ENCODE results near the gene INPP5F.

DNA sequence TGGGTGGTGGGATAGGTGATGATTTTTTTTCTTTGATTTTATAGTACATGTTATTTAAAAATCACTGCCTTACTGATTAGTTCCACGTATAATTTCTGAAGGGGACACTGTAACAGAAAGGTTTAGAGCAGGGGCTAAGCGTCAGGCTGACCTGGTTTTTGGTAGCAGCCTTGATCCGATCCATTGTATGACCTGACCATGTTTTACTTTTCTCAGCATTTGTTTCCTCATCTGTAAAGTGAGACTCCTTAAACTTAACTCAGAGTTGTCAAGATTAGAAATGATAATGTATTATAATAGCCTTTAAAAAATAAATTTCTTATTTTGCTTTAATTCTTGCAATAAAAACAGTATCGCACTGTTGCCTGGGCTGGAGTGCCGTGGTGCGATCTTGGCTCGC is 23.6 kb downstream of the INPP5F start:
- TF ChIP-seq, protein P1, sequence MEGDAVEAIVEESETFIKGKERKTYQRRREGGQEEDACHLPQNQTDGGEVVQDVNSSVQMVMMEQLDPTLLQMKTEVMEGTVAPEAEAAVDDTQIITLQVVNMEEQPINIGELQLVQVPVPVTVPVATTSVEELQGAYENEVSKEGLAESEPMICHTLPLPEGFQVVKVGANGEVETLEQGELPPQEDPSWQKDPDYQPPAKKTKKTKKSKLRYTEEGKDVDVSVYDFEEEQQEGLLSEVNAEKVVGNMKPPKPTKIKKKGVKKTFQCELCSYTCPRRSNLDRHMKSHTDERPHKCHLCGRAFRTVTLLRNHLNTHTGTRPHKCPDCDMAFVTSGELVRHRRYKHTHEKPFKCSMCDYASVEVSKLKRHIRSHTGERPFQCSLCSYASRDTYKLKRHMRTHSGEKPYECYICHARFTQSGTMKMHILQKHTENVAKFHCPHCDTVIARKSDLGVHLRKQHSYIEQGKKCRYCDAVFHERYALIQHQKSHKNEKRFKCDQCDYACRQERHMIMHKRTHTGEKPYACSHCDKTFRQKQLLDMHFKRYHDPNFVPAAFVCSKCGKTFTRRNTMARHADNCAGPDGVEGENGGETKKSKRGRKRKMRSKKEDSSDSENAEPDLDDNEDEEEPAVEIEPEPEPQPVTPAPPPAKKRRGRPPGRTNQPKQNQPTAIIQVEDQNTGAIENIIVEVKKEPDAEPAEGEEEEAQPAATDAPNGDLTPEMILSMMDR (IDR thresholded peaks at IDR 0.05), result no peak
- no peak for TF ChIP-seq ZFX (IDR thresholded peaks at IDR 0.05; ENCODE audit: borderline replicate concordance)
